NCI-H2227 treated with DMSO at 0.1 percent for 48 hours (cell line): ENCODE results near the gene TMX2.
A peak's percentile ranks its signal among the peaks of the same experiment; 100 is the strongest.

Source experiments
- DNase-seq: peaks from one replicate; lab custom pipeline; 2025; lab: John Stamatoyannopoulos, UW

The TMX2 gene

DNA sequence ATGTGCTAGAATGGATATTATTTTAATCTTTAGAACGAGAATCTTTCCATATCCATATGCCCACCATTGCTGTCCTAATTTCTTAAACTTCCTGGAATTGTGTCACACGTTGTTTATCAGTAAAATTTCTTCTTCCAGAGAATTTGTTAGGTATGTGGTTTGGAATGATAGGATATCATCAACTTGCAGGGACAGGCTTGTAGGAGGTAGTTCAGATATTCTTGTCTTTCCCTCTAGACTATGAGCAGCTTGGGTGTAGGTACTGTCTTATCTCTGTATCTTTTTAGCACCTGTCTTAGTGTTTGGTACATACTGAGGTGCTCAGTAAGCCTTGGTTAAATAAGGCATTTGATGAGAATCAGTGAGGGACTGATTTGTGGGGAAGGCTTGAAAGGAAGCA lies 52.6 kb downstream of the TMX2 start:
- DNase-seq, result no peak

- DNase-seq, result no peak
Measured at GRCh38 chr11:57770793-57771192, 58.4 kb downstream of the TMX2 start.

DNA sequence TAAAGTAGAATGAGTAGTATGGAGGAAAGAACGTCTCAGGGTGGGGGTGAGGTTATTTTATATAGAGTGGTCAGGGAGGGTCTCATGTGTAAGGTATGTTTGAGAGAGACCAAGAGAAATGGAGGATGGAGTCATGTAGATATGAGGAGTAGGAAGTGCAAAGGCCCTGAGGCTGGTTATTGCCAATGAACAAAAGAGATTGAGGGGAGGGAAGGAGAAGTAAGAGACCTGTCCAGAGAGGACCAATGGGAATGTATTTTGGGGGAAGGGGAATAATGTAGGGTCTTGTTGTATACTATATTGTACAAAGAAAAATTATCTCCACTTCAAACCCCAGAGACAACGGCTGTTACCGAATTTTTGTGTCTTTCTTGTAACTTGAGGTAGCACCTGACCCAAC lies 59.0 kb downstream of the TMX2 start:
- no peak for DNase-seq

DNA sequence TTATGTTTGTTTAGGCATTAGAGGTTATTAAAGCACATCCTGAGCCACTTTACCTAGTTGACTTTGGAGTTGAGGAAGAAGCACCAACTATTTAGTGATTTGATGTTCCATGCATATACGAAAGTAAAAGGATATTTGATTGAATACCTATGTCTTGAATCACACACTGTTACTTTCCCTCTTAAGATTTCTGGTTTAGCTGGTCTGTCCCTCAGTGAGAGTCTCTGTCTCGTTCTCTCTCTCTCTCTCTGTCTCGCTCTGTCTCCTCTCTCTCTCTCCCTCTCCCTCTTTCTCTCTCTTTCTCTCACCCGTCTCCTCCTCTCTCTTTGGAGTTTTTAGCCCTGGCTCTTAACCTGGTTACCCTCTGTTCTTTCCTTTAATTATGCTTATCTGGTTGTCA lies 60.2 kb downstream of the TMX2 start:
- DNase-seq, result no peak

GRCh38 chr11:57773026-57773598 lies 60.7 kb downstream of the TMX2 start:
- DNase-seq, result no peak

DNA sequence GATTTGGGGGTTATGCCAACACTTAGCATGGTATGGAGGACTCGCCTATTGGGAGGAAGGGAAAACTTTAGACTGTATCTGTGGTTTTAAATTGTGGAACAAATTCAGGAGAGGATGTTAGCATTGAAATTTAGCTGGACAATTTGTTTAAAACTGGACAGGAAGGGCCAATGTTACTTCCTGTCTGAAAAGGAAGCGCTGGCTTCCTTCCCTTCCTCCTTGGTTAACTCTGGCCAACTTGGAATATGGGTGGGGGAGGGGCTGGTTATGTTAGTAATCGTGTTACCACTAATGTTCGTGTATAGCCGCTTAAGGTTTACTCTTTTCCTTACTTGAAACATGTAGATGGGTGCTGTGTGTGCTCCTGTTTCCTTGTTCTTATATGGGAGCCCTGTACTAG lies 63.1 kb downstream of the TMX2 start:
- DNase-seq, result no peak

DNA sequence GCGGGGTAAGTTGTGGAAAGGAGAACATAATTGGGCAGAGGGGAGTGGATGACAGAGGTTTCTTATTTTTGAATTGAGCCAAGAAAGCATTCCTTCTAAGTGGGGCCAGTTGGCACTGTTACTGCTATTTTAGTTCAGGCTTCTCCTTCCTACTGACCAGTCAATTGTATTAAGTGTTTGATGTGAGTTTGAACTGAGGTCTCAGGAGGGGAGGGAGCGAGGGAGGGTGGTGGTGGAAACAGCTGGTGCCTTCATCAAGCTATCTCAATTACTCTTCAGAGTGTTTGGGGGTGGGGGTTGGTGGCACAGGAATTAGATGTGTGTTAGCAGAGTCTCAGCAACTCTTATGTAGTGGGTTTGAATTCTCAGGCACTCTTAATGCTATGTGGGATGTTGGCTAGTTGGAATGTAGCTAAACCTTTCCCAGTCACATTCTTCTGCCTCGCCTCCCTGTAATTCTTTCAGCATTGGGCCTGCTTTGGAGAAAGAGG lies 63.7 kb downstream of the TMX2 start:
- DNase-seq, result no peak

DNA sequence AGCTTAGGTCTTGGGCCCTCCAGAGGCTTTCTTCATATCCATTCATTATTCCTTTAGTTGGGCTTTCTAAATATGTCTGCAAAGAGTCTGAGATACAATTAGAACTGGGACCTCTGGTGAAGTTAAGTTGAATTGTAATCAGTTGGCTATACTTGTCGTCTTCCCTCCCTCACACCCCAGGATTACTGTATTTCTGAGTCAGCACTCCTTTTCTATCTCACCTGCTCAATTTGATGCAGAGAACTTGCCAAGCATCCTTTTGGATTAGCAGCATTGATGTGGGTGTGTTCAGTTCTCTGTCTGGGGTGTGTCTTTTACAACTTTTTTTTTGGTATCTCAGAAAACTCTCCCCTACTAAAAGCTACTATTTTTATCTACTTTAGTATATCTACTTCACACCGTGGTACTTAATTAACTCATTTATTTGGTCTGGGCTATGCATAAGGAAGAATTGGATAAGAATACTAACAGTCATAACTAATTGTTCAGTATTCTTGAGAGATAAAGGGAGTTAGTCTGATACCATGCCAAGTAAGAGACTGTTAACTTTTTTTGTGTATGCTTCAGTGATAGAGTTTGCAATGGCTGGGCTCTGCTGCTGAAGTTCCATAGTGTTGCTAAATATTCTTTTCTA lies 64.3 kb downstream of the TMX2 start:
- no peak for DNase-seq

GRCh38 chr11:57777969-57778317 lies 65.5 kb downstream of the TMX2 start:
- DNase-seq, result no peak

DNA sequence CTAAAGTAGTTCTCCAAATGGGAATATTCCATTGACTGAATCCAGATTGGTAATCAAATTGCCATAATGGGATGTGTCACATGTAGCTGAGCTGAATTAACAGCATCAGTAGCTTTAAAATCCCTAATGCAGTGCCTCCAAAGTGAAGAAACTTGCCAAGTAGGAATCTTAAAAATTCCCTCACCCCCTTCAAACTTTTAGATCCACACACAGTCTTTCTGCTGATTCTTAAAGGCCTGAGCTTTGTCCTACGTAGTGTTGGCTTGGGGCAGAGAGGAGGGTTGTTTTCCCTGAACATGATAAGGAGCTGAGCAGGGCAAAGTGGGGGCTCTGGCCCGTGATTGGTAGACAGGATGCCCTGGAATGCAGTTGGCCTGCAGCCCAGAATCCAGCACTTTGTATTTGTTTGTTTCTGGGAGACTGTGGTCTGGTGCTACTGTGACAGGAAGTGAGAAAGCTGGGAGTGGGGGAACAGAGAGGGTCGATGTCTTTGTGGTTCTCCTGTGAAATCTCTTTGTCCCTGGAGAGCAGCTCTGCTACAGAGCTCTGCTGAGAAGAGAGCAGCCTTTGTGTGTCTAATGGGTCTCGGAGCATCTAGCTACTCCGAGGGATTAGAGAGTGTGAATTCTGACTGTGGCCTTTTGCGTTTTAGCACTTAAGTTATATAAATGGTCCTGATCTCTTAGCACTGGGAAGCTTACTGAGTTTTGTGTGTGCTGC lies 66.1 kb downstream of the TMX2 start:
- peak; percentile 78 for DNase-seq

GRCh38 chr11:57779276-57779675 lies 66.9 kb downstream of the TMX2 start:
- DNase-seq, result no peak

GRCh38 chr11:57781529-57781943 lies 69.1 kb downstream of the TMX2 start:
- no peak for DNase-seq

GRCh38 chr11:57785072-57785471 lies 72.7 kb downstream of the TMX2 start:
- DNase-seq, result no peak

DNA sequence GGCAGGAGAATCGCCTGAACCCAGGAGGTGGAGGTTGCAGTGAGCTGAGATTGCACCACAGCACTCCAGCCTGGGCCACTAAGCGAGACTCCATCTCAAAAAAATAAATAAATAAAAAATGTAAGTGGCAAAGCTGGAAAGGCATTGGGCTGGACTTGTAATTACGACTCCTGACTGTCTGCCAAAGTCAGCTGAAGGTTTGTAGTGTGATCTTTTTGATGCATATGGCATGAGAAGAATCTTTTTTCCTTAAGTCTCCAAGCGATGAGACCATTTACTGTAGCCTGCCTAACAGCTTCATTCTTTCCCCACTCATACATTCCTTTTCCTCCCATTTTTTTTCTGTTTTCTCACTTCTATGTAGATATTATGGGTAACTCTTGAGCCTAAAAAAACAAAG lies 74.0 kb downstream of the TMX2 start:
- no peak for DNase-seq

DNA sequence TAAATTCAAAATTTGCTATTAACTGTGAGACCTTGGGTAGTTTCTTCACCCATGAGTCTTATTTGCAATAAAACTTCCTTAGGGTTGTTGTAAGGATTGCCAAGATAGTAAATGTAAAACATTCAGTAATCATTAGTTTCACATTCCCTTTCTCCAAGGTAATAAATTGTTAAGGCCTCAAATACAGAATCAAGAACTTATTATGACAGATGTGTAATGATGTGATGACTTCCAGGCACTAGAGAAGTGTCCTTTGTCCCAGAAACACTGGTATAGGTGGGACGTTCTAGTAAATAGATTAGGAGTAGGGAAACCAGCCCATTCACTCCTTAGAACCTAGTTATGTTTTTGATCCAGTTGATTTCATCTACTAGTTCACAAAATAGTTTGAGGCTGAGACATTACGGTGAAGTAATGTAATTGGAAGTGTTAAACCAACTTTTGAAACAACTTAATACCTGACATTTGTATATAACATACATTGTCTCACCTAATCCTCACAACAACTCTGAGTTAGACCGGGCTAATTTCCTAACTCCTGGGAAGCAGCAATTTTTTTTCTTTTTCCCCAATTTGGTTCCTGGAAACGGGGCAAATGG lies 74.7 kb downstream of the TMX2 start:
- no peak for DNase-seq

DNA sequence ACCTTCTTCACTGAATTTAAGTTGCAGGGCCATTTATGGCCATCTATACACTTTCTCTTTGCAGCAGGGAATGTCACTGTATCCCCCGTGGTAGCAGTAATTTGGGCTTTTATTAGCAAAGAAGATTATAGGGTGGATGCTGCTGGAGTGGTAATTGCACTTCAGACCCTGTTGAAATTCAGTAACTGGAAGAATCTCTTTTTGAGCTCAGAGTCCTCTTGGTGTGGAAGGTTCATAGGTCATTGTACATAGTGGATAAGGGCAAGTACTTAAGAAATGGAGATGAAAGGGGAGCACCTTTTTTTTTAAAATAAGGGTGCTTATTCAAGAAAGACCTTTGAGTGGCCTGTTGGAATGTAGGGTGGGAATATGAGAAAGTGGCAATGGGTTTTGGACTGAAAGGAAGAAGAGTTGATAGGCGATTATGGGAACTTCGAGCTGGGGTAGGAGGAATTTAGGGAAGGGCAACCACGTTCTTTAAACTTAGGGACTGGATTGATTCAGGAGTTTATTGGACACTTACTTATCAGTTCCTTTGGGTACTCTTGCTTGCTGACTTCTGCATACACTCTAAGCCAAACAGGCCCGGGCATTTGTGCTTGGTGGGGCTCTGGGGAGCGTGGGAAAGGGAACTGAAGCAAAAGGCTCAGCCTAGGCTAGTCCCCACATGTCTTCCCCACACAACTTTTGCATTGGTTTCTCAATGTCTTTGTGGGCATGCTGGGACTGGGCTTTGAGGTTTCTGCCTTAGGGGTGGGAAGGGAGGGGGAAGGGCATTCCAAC lies 75.7 kb downstream of the TMX2 start:
- peak; percentile 93 for DNase-seq

DNA sequence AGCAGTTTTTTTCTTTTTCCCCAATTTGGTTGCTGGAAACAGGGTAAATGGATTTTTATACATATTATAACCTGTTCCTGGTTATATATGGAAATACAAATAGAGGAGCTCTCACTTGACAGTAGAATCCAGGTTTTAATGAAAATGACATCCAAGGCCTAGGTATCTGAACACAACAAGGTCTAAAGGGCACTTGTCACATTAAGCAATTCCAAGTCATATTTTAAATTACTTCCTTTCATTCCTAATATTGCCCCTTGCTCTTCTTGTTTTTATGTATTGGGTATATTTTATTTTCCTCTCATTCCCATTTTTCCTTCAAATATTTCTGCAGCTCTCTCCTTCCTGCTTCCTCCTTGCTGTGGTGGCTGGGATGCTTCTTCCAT lies 76.3 kb downstream of the TMX2 start:
- no peak for DNase-seq
